BJ (cell line): ENCODE data around the gene HOOK2. TPM values are rescaled to one million over a fixed set of nuclear protein-coding genes. Genes with fewer than 3 reads are reported as not detected.

Experiments
- CTCF ChIA-PET: fragments of 350-600 bp; formaldehyde crosslinking; extraction: SDS; loops from one replicate; lab custom pipeline; 2021; ENCODE audit warnings: antibody characterized with exemption, inconsistent platforms; lab: Yijun Ruan, JAX
- POLR2A ChIA-PET: fragments of 300-600 bp; sonication (Branson Sonifier 250); formaldehyde crosslinking; extraction: SDS; loops from one replicate; lab custom pipeline; 2021; ENCODE audit warnings: antibody characterized with exemption; lab: Charles Lee
- DNase-seq: peaks from one replicate; pipeline ENCODE4 v3.0.0-alpha.2; 2011; ENCODE audit warnings: low read depth
- H3K27me3 ChIP-seq: 2 replicates; pipeline ENCODE4 v1.6.0; 2011; ENCODE audit warnings: low read length; ENCODE audit not compliant: control insufficient read depth, insufficient read depth
- H3K36me3 ChIP-seq: 2 replicates; pipeline ENCODE4 v1.5.1; 2011; ENCODE audit warnings: low read length; ENCODE audit not compliant: control insufficient read depth, insufficient read depth
- H3K4me3 ChIP-seq: 2 replicates; pipeline ENCODE4 v1.5.1; 2011; ENCODE audit warnings: low read depth, mild to moderate bottlenecking, control low read depth, low read length
- CTCF ChIP-seq: IDR thresholded peaks from 2 replicates; pipeline ENCODE4 v1.5.1; 2011; ENCODE audit warnings: low read depth, mild to moderate bottlenecking, control low read depth, inconsistent platforms, low read length, moderate library complexity; ENCODE audit not compliant: insufficient read depth
- polyA plus RNA-seq: library from polyadenylated mRNA; depleted of rRNA; stranded (reverse); fragments of >200 nt; gene quantifications from 2 replicates; pipeline ENCODE4 v1.2.3, GENCODE V29; 2011

Gene HOOK2
- polyA plus RNA-seq, 1 experiment: 10.4 TPM

- no peak for TF ChIP-seq CTCF
- Histone ChIP-seq H3K36me3 (peaks cover 6% of the 10 kb centered on the region), H3K27me3 (no peaks in the 10 kb centered on the region), H3K4me3 (no peak overlapping the region)
- POLR2A ChIA-PET: no interaction called here
- CTCF ChIA-PET: interaction anchor here (1.5 to 28.6 kb wide), 8 partner anchors 10 to 82 kb away, joined by 4 to 874 read pairs (median 41); partner anchors contain the start of genes BEST2, HOOK2, JUNB and PRDX2
- no peak for DNase-seq
Measured at GRCh38 chr19:12767150-12767549, 8.2 kb downstream of the HOOK2 start.

- POLR2A ChIA-PET: interaction anchor here (0.6 to 1.2 kb wide), 3 partner anchors 26 to 30 kb away, joined by 3 to 5 read pairs (median 3); partner anchors contain the start of gene JUNB
- Histone ChIP-seq H3K36me3 (peaks cover 6% of the 10 kb centered on the region), H3K4me3 (peak overlapping the region; percentile 49), H3K27me3 (no peaks in the 10 kb centered on the region)
- no peak for DNase-seq
- peak; percentile 88 for TF ChIP-seq CTCF
- CTCF ChIA-PET: interaction anchor here (0.6 to 28.6 kb wide), 31 partner anchors 8 to 202 kb away, joined by 3 to 874 read pairs (median 4); partner anchors contain the start of genes BEST2, DNASE2, FBXW9 and GET3
Measured at GRCh38 chr19:12766051-12766521, 9.3 kb downstream of the HOOK2 start.

GRCh38 chr19:12764698-12765097 lies 10.7 kb downstream of the HOOK2 start:
- ChIA-PET CTCF (interaction anchor here (0.7 to 28.6 kb wide), 13 partner anchors 9 to 290 kb away, joined by 3 to 874 read pairs (median 9); partner anchors contain the start of genes BEST2, HOOK2, JUNB and PRDX2), POLR2A (no interaction called here)
- H3K4me3 ChIP-seq: no peak overlapping the region
- DNase-seq: no peak
- no peak for TF ChIP-seq CTCF
- no peaks in the 10 kb centered on the region for H3K27me3 ChIP-seq
- H3K36me3 ChIP-seq: peaks cover 6% of the 10 kb centered on the region

GRCh38 chr19:12763100-12763499 lies 12.3 kb downstream of the HOOK2 start:
- Histone ChIP-seq H3K36me3 (peaks cover 6% of the 10 kb centered on the region), H3K27me3 (no peaks in the 10 kb centered on the region), H3K4me3 (no peak overlapping the region)
- ChIA-PET CTCF (interaction anchor here (0.6 to 28.6 kb wide), 5 partner anchors 10 to 136 kb away, joined by 3 to 874 read pairs (median 7); partner anchors contain the start of genes JUNB, PRDX2, RNASEH2A and THSD8), POLR2A (no interaction called here)
- DNase-seq: no peak
- no peak for TF ChIP-seq CTCF

- CTCF ChIA-PET: interaction anchor here (0.7 to 28.6 kb wide), 26 partner anchors 9 to 206 kb away, joined by 3 to 874 read pairs (median 5); partner anchors contain the start of genes HOOK2, JUNB, MAST1 and PRDX2
- no peak for DNase-seq
Measured at GRCh38 chr19:12759686-12760085, 15.7 kb downstream of the HOOK2 start.

More at GRCh38 chr19:12759686-12760085, 15.7 kb downstream of the HOOK2 start:
- no peak overlapping the region for H3K4me3 ChIP-seq
- POLR2A ChIA-PET: no interaction called here
- no peak for TF ChIP-seq CTCF
- H3K27me3 ChIP-seq: no peaks in the 10 kb centered on the region
- peaks cover 6% of the 10 kb centered on the region for H3K36me3 ChIP-seq
